ENCODE data around the gene RYK. TPM values are rescaled to one million over a fixed set of nuclear protein-coding genes. Genes with fewer than 3 reads are reported as not detected.

The RYK gene
- total RNA-seq, 1 donor from 2014 or later = 57.1 TPM

- Mint-ChIP-seq H3K27me3 (ENCODE audit: low read depth, unreplicated experiment) (no peaks in the 10 kb centered on the region), H3K36me3 (ENCODE audit: low read depth, unreplicated experiment) (peaks cover 20% of the 10 kb centered on the region), H3K9me3 (ENCODE audit: unreplicated experiment) (no peaks in the 10 kb centered on the region), H3K4me1 (ENCODE audit: low read depth, unreplicated experiment) (peaks cover 25% of the 10 kb centered on the region), H3K4me3 (ENCODE audit: unreplicated experiment) (peak overlapping the region; percentile 45), H3K27ac (ENCODE audit: unreplicated experiment) (no peak overlapping the region)
- Histone ChIP-seq H3K36me3 (ENCODE audit: insufficient read depth, low read length) (peaks cover 9% of the 10 kb centered on the region), H3K79me2 (ENCODE audit: insufficient read depth, low read length) (no peaks in the 10 kb centered on the region), H4K20me1 (ENCODE audit: insufficient read depth, low read length) (peaks cover 5% of the 10 kb centered on the region), H3K27ac (ENCODE audit: low read depth, low read length) (no peak overlapping the region), H3K4me1 (ENCODE audit: insufficient read depth, low read length) (peaks cover 18% of the 10 kb centered on the region), H3K27me3 (ENCODE audit: insufficient read depth, low read length) (no peaks in the 10 kb centered on the region), H3K4me3 (ENCODE audit: insufficient read depth, low read depth, low read length) (no peak overlapping the region), H3K9ac (ENCODE audit: low read length) (no peak overlapping the region), H2AFZ (ENCODE audit: low read depth, low read length) (no peak overlapping the region), H3K9me3 (ENCODE audit: insufficient read depth, low read depth, low read length) (no peaks in the 10 kb centered on the region), H3K4me2 (ENCODE audit: low read length) (no peak overlapping the region)
- FAIRE-seq (no peak), DNase-seq (ENCODE audit: low read depth) (no peak)
- TF ChIP-seq CTCF (IDR thresholded peaks at IDR 0.05; ENCODE audit: insufficient read depth, low read depth, low read length) = no peak
These were observed 52.2 kb downstream of the RYK start for GRCh38 chr3:134198414-134198813.

GRCh38 chr3:134197681-134198261 lies 52.9 kb downstream of the RYK start:
- DNase-seq (ENCODE audit: low read depth) (peak; percentile 65), FAIRE-seq (peak; percentile 23)
- no peaks in the 10 kb centered on the region for H3K79me2 ChIP-seq (ENCODE audit: insufficient read depth, low read length)
- H3K4me3 Mint-ChIP-seq (ENCODE audit: unreplicated experiment) = no peak overlapping the region
- H3K36me3 ChIP-seq (ENCODE audit: insufficient read depth, low read length) = peaks cover 9% of the 10 kb centered on the region
- H3K9me3 ChIP-seq (ENCODE audit: insufficient read depth, low read depth, low read length) = no peaks in the 10 kb centered on the region
- H3K4me1 ChIP-seq (ENCODE audit: insufficient read depth, low read length) = peaks cover 18% of the 10 kb centered on the region
- H4K20me1 ChIP-seq (ENCODE audit: insufficient read depth, low read length) = peaks cover 5% of the 10 kb centered on the region
- H3K4me3 ChIP-seq (ENCODE audit: insufficient read depth, low read depth, low read length) = no peak overlapping the region
- no peaks in the 10 kb centered on the region for H3K9me3 Mint-ChIP-seq (ENCODE audit: unreplicated experiment)
- H3K27ac ChIP-seq (ENCODE audit: low read depth, low read length) = no peak overlapping the region
- no peak overlapping the region for H2AFZ ChIP-seq (ENCODE audit: low read depth, low read length)
- TF ChIP-seq CTCF (IDR thresholded peaks at IDR 0.05; ENCODE audit: insufficient read depth, low read depth, low read length) (peak; percentile 84), EZH2 (IDR thresholded peaks at IDR 0.05; ENCODE audit: insufficient read depth, low read length) (no peak)
- H3K27me3 Mint-ChIP-seq (ENCODE audit: low read depth, unreplicated experiment) = no peaks in the 10 kb centered on the region
- H3K4me2 ChIP-seq (ENCODE audit: low read length) = no peak overlapping the region
- no peak overlapping the region for H3K9ac ChIP-seq (ENCODE audit: low read length)
- no peak overlapping the region for H3K27ac Mint-ChIP-seq (ENCODE audit: unreplicated experiment)
- peaks cover 25% of the 10 kb centered on the region for H3K4me1 Mint-ChIP-seq (ENCODE audit: low read depth, unreplicated experiment)
- peaks cover 20% of the 10 kb centered on the region for H3K36me3 Mint-ChIP-seq (ENCODE audit: low read depth, unreplicated experiment)
- H3K27me3 ChIP-seq (ENCODE audit: insufficient read depth, low read length) = no peaks in the 10 kb centered on the region

GRCh38 chr3:134194247-134194646 lies 56.4 kb downstream of the RYK start:
- H3K27ac ChIP-seq (ENCODE audit: low read depth, low read length) = no peak overlapping the region
- H3K9me3 Mint-ChIP-seq (ENCODE audit: unreplicated experiment) = no peaks in the 10 kb centered on the region
- H4K20me1 ChIP-seq (ENCODE audit: insufficient read depth, low read length) = peaks cover 5% of the 10 kb centered on the region
- no peaks in the 10 kb centered on the region for H3K27me3 ChIP-seq (ENCODE audit: insufficient read depth, low read length)
- no peak overlapping the region for H3K27ac Mint-ChIP-seq (ENCODE audit: unreplicated experiment)
- no peak overlapping the region for H3K4me2 ChIP-seq (ENCODE audit: low read length)
- peaks cover 17% of the 10 kb centered on the region for H3K4me1 Mint-ChIP-seq (ENCODE audit: low read depth, unreplicated experiment)
- FAIRE-seq (no peak), DNase-seq (ENCODE audit: low read depth) (no peak)
- no peaks in the 10 kb centered on the region for H3K4me1 ChIP-seq (ENCODE audit: insufficient read depth, low read length)
- H3K4me3 Mint-ChIP-seq (ENCODE audit: unreplicated experiment) = no peak overlapping the region
- H3K79me2 ChIP-seq (ENCODE audit: insufficient read depth, low read length) = peaks cover 3% of the 10 kb centered on the region
- no peak overlapping the region for H3K4me3 ChIP-seq (ENCODE audit: insufficient read depth, low read depth, low read length)
- H3K36me3 ChIP-seq (ENCODE audit: insufficient read depth, low read length) = peaks cover 12% of the 10 kb centered on the region
- peaks cover 15% of the 10 kb centered on the region for H3K36me3 Mint-ChIP-seq (ENCODE audit: low read depth, unreplicated experiment)
- no peaks in the 10 kb centered on the region for H3K27me3 Mint-ChIP-seq (ENCODE audit: low read depth, unreplicated experiment)
- H3K9me3 ChIP-seq (ENCODE audit: insufficient read depth, low read depth, low read length) = no peaks in the 10 kb centered on the region
- H2AFZ ChIP-seq (ENCODE audit: low read depth, low read length) = no peak overlapping the region
- no peak for TF ChIP-seq CTCF (IDR thresholded peaks at IDR 0.05; ENCODE audit: insufficient read depth, low read depth, low read length)
- TF ChIP-seq EZH2 (IDR thresholded peaks at IDR 0.05; ENCODE audit: insufficient read depth, low read length) = no peak
- H3K9ac ChIP-seq (ENCODE audit: low read length) = no peak overlapping the region
